ENCODE results near the gene MAP3K7CL. TPM values are rescaled to one million over a fixed set of nuclear protein-coding genes. Genes with fewer than 3 reads are reported as not detected.

The MAP3K7CL gene
- total RNA-seq, 1 donor from 2014 or later: 12.9 TPM

GRCh38 chr21:29196670-29197191 lies 66.3 kb downstream of the MAP3K7CL start:
- no peak for DNase-seq

- DNase-seq: no peak
Observed at GRCh38 chr21:29201186-29201585, 70.7 kb downstream of the MAP3K7CL start.

GRCh38 chr21:29205009-29205408 lies 74.6 kb downstream of the MAP3K7CL start:
- DNase-seq: no peak

- DNase-seq: no peak
Observed at GRCh38 chr21:29205988-29206387, 75.5 kb downstream of the MAP3K7CL start.

GRCh38 chr21:29206445-29206844 lies 76.0 kb downstream of the MAP3K7CL start:
- no peak for DNase-seq

GRCh38 chr21:29207201-29207600 lies 76.8 kb downstream of the MAP3K7CL start:
- no peak for DNase-seq

GRCh38 chr21:29208044-29208681 lies 77.7 kb downstream of the MAP3K7CL start:
- DNase-seq: peak; percentile 78

GRCh38 chr21:29208682-29209059 lies 78.2 kb downstream of the MAP3K7CL start:
- peak; percentile 90 for DNase-seq

GRCh38 chr21:29209696-29210095 lies 79.3 kb downstream of the MAP3K7CL start:
- no peak for DNase-seq

- no peak for DNase-seq
Observed at GRCh38 chr21:29211205-29211604, 80.8 kb downstream of the MAP3K7CL start.

GRCh38 chr21:29212446-29212845 lies 82.0 kb downstream of the MAP3K7CL start:
- DNase-seq: no peak

GRCh38 chr21:29213513-29214385 lies 83.3 kb downstream of the MAP3K7CL start:
- no peak for DNase-seq

GRCh38 chr21:29215709-29216108 lies 85.3 kb downstream of the MAP3K7CL start:
- peak; percentile 83 for DNase-seq

GRCh38 chr21:29217818-29218291 lies 87.4 kb downstream of the MAP3K7CL start:
- DNase-seq: peak; percentile 96

GRCh38 chr21:29218749-29219148 lies 88.3 kb downstream of the MAP3K7CL start:
- no peak for DNase-seq

- no peak for DNase-seq
Observed at GRCh38 chr21:29219165-29219770, 88.8 kb downstream of the MAP3K7CL start.

- no peak for DNase-seq
Observed at GRCh38 chr21:29221253-29221744, 90.9 kb downstream of the MAP3K7CL start.

GRCh38 chr21:29224006-29224405 lies 93.6 kb downstream of the MAP3K7CL start:
- DNase-seq: no peak

Measured in skin of body (tissue), 2 donors.